Liver (tissue), 9 donors: ENCODE results near the gene ING3. TPM values are rescaled to one million over a fixed set of nuclear protein-coding genes. Genes with fewer than 3 reads are reported as not detected.

Source experiments
- DNase-seq: peaks from one replicate; pipeline ENCODE4 v3.0.0-alpha.2; 2017; ENCODE audit warnings: low spot score
- H3K27ac ChIP-seq, 2 donors: one replicate each; pipeline ENCODE4 v1.7.0; 2013; ENCODE audit warnings: inconsistent platforms in 2 of 2, low read length in 2 of 2, control low read depth in 1 of 2, low read depth in 1 of 2, mild to moderate bottlenecking in 1 of 2
- H3K27me3 ChIP-seq, 4 donors: one replicate each; pipeline versions ENCODE4 v1.6.1 to v1.7.0; 2013; ENCODE audit warnings: low read length in 3 of 4, inconsistent platforms in 1 of 4, mild to moderate bottlenecking in 1 of 4, moderate library complexity in 1 of 4; ENCODE audit not compliant: control insufficient read depth in 4 of 4, insufficient read depth in 4 of 4
- H3K36me3 ChIP-seq, 4 donors: one replicate each; pipeline versions ENCODE4 v1.6.1 to v1.7.0; 2013; ENCODE audit warnings: low read length in 3 of 4, mild to moderate bottlenecking in 3 of 4, low read depth in 1 of 4, moderate library complexity in 1 of 4; ENCODE audit not compliant: control insufficient read depth in 4 of 4, insufficient read depth in 3 of 4
- H3K4me1 ChIP-seq, 4 donors: one replicate each; pipeline versions ENCODE4 v1.6.1 to v1.7.0; 2013; ENCODE audit warnings: low read length in 3 of 4, mild to moderate bottlenecking in 3 of 4, moderate library complexity in 1 of 4; ENCODE audit not compliant: control insufficient read depth in 4 of 4, insufficient read depth in 4 of 4
- H3K4me3 ChIP-seq, 3 donors: one replicate each; pipeline versions ENCODE4 v1.6.1 to v1.7.0; 2013; ENCODE audit warnings: low read length in 3 of 3, control low read depth in 1 of 3, low read depth in 1 of 3, mild to moderate bottlenecking in 1 of 3
- H3K9ac ChIP-seq, 2 donors: one replicate each; pipeline ENCODE4 v1.7.0; 2013; ENCODE audit warnings: low read length in 2 of 2, mild to moderate bottlenecking in 2 of 2, moderate library complexity in 2 of 2, control low read depth in 1 of 2, low read depth in 1 of 2
- H3K9me3 ChIP-seq, 4 donors: one replicate each; pipeline versions ENCODE4 v1.6.1 to v1.7.0; 2013; ENCODE audit warnings: low read length in 3 of 4; ENCODE audit not compliant: control insufficient read depth in 4 of 4
- EGR1 ChIP-seq, 2 donors: IDR thresholded peaks; 2 replicates each; pipeline ENCODE4 v1.6.1; 2016 to 2018; ENCODE audit warnings: antibody characterized with exemption in 2 of 2, low read depth in 2 of 2
- FOXA1 ChIP-seq: IDR thresholded peaks from 2 replicates; pipeline ENCODE4 v1.6.1; 2016; ENCODE audit warnings: antibody characterized with exemption
- FOXA2 ChIP-seq: IDR thresholded peaks from 2 replicates; pipeline ENCODE4 v1.6.1; 2016; ENCODE audit warnings: antibody characterized with exemption
- GABPA ChIP-seq, 2 donors: IDR thresholded peaks in 1 of 2; conservative IDR thresholded peaks in 1 of 2; 2 replicates each; pipeline ENCODE4 v1.6.1; 2016; ENCODE audit warnings: antibody characterized with exemption in 2 of 2, mild to moderate bottlenecking in 1 of 2, moderate library complexity in 1 of 2
- HNF4A ChIP-seq, 2 donors: conservative IDR thresholded peaks; 2 replicates each; pipeline ENCODE4 v1.6.1; 2016; ENCODE audit warnings: antibody characterized with exemption in 2 of 2, mild to moderate bottlenecking in 2 of 2
- HNF4G ChIP-seq: IDR thresholded peaks from 2 replicates; pipeline ENCODE4 v1.6.1; 2016; ENCODE audit warnings: antibody characterized with exemption
- JUND ChIP-seq, 2 donors: IDR thresholded peaks; 2 replicates each; pipeline ENCODE4 v1.6.1; 2016; ENCODE audit warnings: antibody characterized with exemption in 2 of 2
- NR2F2 ChIP-seq: IDR thresholded peaks from 2 replicates; pipeline ENCODE4 v1.6.1; 2016; ENCODE audit warnings: antibody characterized with exemption
- RAD21 ChIP-seq, 2 donors: IDR thresholded peaks; 2 replicates each; pipeline ENCODE4 v1.6.1; 2016; ENCODE audit warnings: antibody characterized with exemption in 2 of 2, mild to moderate bottlenecking in 2 of 2
- RXRA ChIP-seq, 2 donors: IDR thresholded peaks; 2 replicates each; pipeline ENCODE4 v1.6.1; 2017 to 2018; ENCODE audit warnings: antibody characterized with exemption in 2 of 2, mild to moderate bottlenecking in 1 of 2
- SP1 ChIP-seq: IDR thresholded peaks from 2 replicates; pipeline ENCODE4 v1.6.1; 2018; ENCODE audit warnings: antibody characterized with exemption, mild to moderate bottlenecking
- TAF1 ChIP-seq: conservative IDR thresholded peaks from 2 replicates; pipeline ENCODE4 v1.6.1; 2016; ENCODE audit warnings: antibody characterized with exemption, mild to moderate bottlenecking
- YY1 ChIP-seq: IDR thresholded peaks from 2 replicates; pipeline ENCODE4 v1.6.1; 2016; ENCODE audit warnings: antibody characterized with exemption, mild to moderate bottlenecking
- WGBS: extraction: QIAGEN DNeasy Blood & Tissue Kit; methylation state at CpG from one replicate; pipeline ENCODE4 v1.1.7; 2013; 5-methylcytosine and 5-hydroxymethylcytosine counted together
- polyA plus RNA-seq, 2 donors: library from polyadenylated mRNA; stranded (reverse) in 1 of 2; unstranded in 1 of 2; fragments of 200-250 nt in 1 of 2; fragments of >200 nt in 1 of 2; fragmentation: Nextera tagmentation in 1 of 2; extraction: Ambion mirVana in 1 of 2; gene quantifications; one replicate each; pipeline versions ENCODE4 v1.2.1 to v1.2.3, GENCODE V29; 2013 to 2015
- total RNA-seq, 2 donors: library from RNA; depleted of rRNA; stranded (reverse); fragments of >200 nt; gene quantifications; one replicate each; pipeline ENCODE4 v1.2.3, GENCODE V29; 2014
- TF ChIP-seq, protein P1 (sequence below): IDR thresholded peaks from 2 replicates; pipeline ENCODE4 v1.6.1; 2016; ENCODE audit warnings: antibody characterized with exemption
- TF ChIP-seq, protein P2 (sequence below): IDR thresholded peaks from 2 replicates; pipeline ENCODE4 v1.6.1; 2016; ENCODE audit warnings: antibody characterized with exemption
- TF ChIP-seq, protein P3 (sequence below): IDR thresholded peaks from 2 replicates; pipeline ENCODE4 v1.6.1; 2016; ENCODE audit warnings: antibody characterized with exemption, mild to moderate bottlenecking
- TF ChIP-seq, protein P4 (sequence below): IDR thresholded peaks from 2 replicates; pipeline ENCODE4 v1.6.1; 2016; ENCODE audit warnings: antibody characterized with exemption
- TF ChIP-seq, protein P5 (sequence below): fragments of 150-350 bp; IDR thresholded peaks from 2 replicates; pipeline ENCODE4 v1.5.1; 2017; ENCODE audit warnings: improper control_type of control experiment, low read depth, low read length; ENCODE audit not compliant: missing input control
- donor health status: healthy.
- donor health status: healthy.
- donor health status: healthy.
- donor health status: healthy.
- donor health status: healthy.

The ING3 gene
- total and polyA plus RNA-seq, 4 donors = 3.8 to 14.0 (median 10.9) TPM

DNA sequence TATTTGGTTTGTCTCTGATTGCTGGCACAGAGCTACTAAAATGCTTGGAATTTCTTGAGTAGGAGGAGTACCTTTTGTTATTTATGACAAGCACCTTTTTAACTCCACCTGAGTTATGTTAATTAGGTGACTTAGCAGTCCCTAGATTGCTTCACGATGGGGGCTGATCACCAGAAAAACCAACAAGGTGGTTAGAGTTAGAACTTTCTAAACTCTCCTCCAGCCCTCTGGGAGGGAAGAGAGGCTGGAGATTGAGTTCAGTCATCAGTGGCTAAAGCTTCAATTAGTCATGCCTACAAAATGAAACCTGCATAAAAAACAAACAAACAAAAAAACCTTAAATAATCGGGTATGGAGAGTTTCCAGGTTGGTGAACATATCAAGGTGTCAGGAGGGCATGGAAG, 23.6 kb upstream of the ING3 start (continued):
- TF ChIP-seq, protein P1, sequence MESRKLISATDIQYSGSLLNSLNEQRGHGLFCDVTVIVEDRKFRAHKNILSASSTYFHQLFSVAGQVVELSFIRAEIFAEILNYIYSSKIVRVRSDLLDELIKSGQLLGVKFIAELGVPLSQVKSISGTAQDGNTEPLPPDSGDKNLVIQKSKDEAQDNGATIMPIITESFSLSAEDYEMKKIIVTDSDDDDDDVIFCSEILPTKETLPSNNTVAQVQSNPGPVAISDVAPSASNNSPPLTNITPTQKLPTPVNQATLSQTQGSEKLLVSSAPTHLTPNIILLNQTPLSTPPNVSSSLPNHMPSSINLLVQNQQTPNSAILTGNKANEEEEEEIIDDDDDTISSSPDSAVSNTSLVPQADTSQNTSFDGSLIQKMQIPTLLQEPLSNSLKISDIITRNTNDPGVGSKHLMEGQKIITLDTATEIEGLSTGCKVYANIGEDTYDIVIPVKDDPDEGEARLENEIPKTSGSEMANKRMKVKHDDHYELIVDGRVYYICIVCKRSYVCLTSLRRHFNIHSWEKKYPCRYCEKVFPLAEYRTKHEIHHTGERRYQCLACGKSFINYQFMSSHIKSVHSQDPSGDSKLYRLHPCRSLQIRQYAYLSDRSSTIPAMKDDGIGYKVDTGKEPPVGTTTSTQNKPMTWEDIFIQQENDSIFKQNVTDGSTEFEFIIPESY = no peak
- TF ChIP-seq TAF1 (no peak), JUND (IDR thresholded peaks at IDR 0.05) (no peak), RAD21 (IDR thresholded peaks at IDR 0.05) (no peak), RXRA (IDR thresholded peaks at IDR 0.05) (no peak), GABPA (IDR thresholded peaks at IDR 0.05 in 1 of 2, conservative IDR thresholded peaks at IDR 0.05 in 1 of 2) (no peak), HNF4G (no peak)
- TF ChIP-seq, protein P2, sequence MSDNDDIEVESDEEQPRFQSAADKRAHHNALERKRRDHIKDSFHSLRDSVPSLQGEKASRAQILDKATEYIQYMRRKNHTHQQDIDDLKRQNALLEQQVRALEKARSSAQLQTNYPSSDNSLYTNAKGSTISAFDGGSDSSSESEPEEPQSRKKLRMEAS = no peak

DNA sequence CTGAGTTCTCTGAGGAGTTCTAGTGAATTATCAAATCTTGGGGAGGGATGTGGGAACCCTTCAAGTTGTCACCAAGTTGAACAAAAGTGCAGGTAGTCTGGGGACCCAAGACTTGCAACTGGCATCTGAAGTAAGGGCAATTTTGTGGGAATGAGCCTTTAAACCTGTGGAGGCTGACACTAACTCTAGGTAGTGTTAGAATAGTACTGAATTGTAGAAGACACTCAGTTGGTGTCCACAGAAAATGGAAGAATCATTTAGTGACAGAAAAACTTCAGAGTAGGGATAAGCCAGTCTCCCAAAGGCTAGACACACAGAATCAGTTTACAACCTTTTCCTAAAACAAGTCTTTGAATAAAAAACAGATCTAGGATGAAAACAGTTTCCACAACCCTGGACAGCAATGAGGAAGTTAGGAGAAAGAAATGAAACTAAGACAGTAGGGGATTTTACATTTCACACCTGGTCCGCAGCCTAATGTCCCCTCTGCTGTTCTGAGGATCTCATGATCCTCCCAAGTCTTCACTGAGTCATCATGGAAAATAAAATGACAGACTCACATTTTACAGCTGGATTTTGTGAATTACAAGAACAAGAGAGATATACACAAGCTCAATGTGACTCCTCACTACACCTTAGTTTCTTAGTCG, 23.0 kb upstream of the ING3 start:
- TF ChIP-seq RXRA (IDR thresholded peaks at IDR 0.05) (no peak), GABPA (IDR thresholded peaks at IDR 0.05 in 1 of 2, conservative IDR thresholded peaks at IDR 0.05 in 1 of 2) (no peak), JUND (IDR thresholded peaks at IDR 0.05) (no peak), NR2F2 (no peak), HNF4G (no peak), TAF1 (no peak), YY1 (no peak), FOXA1 (no peak), HNF4A (conservative IDR thresholded peaks at IDR 0.05) (no peak), EGR1 (IDR thresholded peaks at IDR 0.05; ENCODE audit: low read depth in 2 of 2) (no peak), SP1 (no peak), FOXA2 (no peak), RAD21 (IDR thresholded peaks at IDR 0.05) (no peak)
- TF ChIP-seq, protein P3, sequence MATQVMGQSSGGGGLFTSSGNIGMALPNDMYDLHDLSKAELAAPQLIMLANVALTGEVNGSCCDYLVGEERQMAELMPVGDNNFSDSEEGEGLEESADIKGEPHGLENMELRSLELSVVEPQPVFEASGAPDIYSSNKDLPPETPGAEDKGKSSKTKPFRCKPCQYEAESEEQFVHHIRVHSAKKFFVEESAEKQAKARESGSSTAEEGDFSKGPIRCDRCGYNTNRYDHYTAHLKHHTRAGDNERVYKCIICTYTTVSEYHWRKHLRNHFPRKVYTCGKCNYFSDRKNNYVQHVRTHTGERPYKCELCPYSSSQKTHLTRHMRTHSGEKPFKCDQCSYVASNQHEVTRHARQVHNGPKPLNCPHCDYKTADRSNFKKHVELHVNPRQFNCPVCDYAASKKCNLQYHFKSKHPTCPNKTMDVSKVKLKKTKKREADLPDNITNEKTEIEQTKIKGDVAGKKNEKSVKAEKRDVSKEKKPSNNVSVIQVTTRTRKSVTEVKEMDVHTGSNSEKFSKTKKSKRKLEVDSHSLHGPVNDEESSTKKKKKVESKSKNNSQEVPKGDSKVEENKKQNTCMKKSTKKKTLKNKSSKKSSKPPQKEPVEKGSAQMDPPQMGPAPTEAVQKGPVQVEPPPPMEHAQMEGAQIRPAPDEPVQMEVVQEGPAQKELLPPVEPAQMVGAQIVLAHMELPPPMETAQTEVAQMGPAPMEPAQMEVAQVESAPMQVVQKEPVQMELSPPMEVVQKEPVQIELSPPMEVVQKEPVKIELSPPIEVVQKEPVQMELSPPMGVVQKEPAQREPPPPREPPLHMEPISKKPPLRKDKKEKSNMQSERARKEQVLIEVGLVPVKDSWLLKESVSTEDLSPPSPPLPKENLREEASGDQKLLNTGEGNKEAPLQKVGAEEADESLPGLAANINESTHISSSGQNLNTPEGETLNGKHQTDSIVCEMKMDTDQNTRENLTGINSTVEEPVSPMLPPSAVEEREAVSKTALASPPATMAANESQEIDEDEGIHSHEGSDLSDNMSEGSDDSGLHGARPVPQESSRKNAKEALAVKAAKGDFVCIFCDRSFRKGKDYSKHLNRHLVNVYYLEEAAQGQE = no peak
- TF ChIP-seq, protein P4, sequence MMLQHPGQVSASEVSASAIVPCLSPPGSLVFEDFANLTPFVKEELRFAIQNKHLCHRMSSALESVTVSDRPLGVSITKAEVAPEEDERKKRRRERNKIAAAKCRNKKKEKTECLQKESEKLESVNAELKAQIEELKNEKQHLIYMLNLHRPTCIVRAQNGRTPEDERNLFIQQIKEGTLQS = no peak
- TF ChIP-seq, protein P5, sequence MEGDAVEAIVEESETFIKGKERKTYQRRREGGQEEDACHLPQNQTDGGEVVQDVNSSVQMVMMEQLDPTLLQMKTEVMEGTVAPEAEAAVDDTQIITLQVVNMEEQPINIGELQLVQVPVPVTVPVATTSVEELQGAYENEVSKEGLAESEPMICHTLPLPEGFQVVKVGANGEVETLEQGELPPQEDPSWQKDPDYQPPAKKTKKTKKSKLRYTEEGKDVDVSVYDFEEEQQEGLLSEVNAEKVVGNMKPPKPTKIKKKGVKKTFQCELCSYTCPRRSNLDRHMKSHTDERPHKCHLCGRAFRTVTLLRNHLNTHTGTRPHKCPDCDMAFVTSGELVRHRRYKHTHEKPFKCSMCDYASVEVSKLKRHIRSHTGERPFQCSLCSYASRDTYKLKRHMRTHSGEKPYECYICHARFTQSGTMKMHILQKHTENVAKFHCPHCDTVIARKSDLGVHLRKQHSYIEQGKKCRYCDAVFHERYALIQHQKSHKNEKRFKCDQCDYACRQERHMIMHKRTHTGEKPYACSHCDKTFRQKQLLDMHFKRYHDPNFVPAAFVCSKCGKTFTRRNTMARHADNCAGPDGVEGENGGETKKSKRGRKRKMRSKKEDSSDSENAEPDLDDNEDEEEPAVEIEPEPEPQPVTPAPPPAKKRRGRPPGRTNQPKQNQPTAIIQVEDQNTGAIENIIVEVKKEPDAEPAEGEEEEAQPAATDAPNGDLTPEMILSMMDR = no peak
- TF ChIP-seq, protein P2 = no peak
- TF ChIP-seq, protein P1 = no peak

More for the DNA sequence above, 23.0 kb upstream of the ING3 start:
- Histone ChIP-seq H3K9me3 (no peaks in the 10 kb centered on the region), H3K27ac (no peak overlapping the region), H3K4me1 (no peaks in the 10 kb centered on the region), H3K4me3 (no peak overlapping the region), H3K27me3 (no peaks in the 10 kb centered on the region), H3K9ac (no peak overlapping the region), H3K36me3 (no peaks in the 10 kb centered on the region)
- no peak for DNase-seq
- 86% methylated on average over 2 of the region's 2 CpGs for WGBS
